ENCODE measurements around the gene PITPNC1.
"Not testable (repeated sequence)": the region's sequence is repeated elsewhere in the genome, so short reads cannot be mapped to it uniquely, and the experiment has no call there.

PITPNC1 gene

DNA sequence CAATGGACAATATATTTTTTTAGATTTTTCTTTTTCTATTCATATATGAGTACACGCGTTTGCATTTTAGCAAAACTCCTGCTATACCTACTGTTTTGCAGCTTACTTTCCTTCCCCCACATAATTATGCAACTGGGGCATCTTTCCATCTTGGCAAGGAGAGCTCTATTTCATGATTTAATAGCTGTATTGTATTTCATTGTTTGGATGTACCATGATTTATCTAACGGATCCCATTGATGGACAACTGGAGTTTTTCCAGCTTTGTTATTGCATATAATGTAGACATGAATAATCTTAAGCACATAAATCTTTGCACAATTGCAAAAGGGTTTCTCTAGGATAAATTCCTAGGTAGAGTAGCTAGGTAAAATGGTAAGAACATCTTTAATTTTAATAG is 133.9 kb downstream of the PITPNC1 start:
- no peak overlapping the region for H3K27ac ChIP-seq
- TF ChIP-seq, protein P1, sequence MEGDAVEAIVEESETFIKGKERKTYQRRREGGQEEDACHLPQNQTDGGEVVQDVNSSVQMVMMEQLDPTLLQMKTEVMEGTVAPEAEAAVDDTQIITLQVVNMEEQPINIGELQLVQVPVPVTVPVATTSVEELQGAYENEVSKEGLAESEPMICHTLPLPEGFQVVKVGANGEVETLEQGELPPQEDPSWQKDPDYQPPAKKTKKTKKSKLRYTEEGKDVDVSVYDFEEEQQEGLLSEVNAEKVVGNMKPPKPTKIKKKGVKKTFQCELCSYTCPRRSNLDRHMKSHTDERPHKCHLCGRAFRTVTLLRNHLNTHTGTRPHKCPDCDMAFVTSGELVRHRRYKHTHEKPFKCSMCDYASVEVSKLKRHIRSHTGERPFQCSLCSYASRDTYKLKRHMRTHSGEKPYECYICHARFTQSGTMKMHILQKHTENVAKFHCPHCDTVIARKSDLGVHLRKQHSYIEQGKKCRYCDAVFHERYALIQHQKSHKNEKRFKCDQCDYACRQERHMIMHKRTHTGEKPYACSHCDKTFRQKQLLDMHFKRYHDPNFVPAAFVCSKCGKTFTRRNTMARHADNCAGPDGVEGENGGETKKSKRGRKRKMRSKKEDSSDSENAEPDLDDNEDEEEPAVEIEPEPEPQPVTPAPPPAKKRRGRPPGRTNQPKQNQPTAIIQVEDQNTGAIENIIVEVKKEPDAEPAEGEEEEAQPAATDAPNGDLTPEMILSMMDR (IDR thresholded peaks at IDR 0.05): no peak
- TF ChIP-seq ZFX (IDR thresholded peaks at IDR 0.05; ENCODE audit: borderline replicate concordance): no peak

DNA sequence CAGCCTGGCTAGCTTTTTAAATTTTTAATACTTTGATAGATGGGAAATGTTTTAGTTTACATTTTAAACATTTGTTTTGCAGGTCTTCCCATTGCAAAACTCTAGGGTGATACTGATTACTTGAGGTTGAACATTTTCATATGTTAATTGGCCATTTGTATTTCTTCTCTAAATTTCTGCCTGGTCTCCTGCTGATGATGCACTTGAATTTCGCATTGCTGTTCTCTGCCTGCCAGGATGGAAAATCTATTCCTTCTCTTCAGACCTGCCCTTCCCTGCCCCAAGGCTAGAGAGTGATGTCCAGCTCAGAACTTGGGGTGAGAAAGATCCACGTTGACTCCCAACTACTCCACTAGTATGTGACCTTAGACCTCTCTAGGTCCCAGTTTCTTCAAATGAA is 134.7 kb downstream of the PITPNC1 start:
- H3K27ac ChIP-seq: no peak overlapping the region
- TF ChIP-seq ZFX (IDR thresholded peaks at IDR 0.05; ENCODE audit: borderline replicate concordance): no peak
- TF ChIP-seq, protein P1 (IDR thresholded peaks at IDR 0.05): no peak

DNA sequence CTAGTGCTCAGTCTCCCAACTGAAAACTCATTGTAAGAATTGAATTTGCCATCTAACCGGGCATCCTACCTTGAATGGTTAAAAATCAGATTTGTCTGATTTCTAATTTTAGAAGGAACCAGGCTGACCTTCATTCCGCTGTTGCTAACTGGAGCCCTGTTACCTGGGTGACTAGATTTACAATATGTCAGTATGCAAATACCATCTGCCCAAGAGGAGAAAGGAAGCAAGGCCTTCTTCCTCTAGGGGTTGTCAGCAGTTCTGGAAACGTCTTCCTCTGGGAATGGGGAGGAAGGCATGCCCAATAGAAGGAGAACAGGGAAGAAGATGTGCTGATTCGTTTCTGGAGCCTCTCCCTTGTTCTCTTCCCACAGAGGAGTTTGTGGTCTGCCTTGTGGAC is 137.9 kb downstream of the PITPNC1 start:
- no peak overlapping the region for H3K27ac ChIP-seq
- no peak for TF ChIP-seq ZFX (IDR thresholded peaks at IDR 0.05; ENCODE audit: borderline replicate concordance)
- TF ChIP-seq, protein P1 (IDR thresholded peaks at IDR 0.05): no peak

DNA sequence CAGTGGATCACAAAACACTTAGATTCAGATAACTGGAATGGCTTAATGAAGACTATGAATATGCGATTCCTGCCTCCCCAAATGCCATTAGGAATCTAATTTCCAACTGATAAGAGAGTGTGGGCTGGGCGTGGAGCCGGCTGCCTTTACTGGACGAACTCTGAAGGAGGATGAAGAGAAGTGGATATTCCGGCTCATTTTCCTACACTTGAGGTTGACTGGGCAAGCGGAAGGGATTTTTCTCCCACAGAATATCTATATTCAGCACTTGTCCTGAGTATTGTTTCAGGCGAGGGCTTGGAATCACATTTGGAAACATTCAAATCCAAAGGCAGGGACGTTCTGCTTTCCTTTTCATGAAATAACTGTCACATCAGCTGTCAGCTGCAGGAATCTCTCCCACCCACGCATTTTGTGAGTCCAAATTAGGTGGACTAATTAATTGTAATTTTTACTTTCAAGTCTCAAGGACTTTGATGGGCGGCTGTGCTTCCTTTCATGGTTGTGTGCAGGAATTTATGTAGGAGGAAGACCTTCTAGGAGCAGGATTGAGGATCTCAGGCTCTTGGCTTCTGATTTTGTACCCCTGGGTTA is 138.5 kb downstream of the PITPNC1 start:
- TF ChIP-seq, protein P1 (IDR thresholded peaks at IDR 0.05): no peak
- TF ChIP-seq ZFX (IDR thresholded peaks at IDR 0.05; ENCODE audit: borderline replicate concordance): no peak
- H3K27ac ChIP-seq: no peak overlapping the region

DNA sequence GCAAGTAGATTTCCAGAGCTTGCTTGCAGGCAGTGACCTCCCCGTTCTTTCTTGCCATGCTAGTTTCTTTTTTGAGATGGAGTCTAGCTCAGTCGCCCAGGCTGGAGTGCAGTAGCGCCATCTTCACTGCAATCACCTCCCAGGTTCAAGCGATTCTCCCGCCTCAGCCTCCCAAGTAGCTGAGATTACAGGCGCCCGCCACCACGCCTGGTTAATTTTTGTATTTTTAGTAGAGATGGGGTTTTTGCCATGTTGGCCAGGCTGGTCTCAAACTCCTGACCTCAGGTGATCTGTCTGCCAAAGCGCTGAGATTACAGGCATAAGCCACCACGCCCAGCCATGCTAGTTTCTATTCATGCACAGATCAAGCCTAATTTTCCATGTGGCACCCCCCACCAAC is 139.5 kb downstream of the PITPNC1 start:
- not testable (repeated sequence) for H3K27ac ChIP-seq

DNA sequence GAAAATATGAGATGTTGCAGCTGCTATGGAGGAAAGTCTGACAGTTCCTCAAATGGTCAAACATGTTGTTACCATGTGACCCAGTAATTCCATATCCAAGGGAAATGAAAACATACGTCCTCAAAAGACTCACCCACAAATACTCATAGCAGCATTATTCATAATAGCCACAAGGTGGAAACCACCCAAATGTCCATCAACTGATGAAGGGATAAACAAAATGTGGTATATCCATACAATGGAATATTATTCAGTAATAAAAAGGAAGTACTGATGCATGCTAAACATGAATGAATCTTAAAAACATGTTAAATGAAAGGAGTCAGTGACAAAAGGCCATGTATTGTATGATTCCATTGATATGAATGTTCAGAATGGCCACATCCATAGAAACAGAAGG is 140.2 kb downstream of the PITPNC1 start:
- no peak for TF ChIP-seq ZFX (IDR thresholded peaks at IDR 0.05; ENCODE audit: borderline replicate concordance)
- TF ChIP-seq, protein P1 (IDR thresholded peaks at IDR 0.05): no peak
- no peak overlapping the region for H3K27ac ChIP-seq

DNA sequence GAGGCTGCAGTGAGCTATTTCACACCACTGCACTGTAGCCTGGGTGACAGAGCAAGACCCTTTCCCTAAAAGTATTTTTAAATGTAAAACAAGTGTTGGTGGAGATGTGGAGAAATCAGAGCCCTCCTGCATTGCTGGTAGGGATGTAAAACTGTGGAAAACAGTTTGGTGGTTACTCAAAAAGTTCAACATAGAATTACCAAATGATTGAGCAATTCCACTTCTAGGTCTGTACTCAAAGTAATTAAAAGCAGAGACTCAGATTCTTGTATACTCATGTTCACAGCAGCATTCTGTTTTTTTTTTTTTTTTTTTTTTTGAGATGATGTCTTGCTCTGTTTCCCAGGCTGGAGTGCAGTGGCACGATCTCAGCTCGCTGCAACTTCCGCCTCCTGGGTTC is 141.8 kb downstream of the PITPNC1 start:
- no peak overlapping the region for H3K27ac ChIP-seq
- TF ChIP-seq, protein P1 (IDR thresholded peaks at IDR 0.05): no peak
- TF ChIP-seq ZFX (IDR thresholded peaks at IDR 0.05; ENCODE audit: borderline replicate concordance): no peak

DNA sequence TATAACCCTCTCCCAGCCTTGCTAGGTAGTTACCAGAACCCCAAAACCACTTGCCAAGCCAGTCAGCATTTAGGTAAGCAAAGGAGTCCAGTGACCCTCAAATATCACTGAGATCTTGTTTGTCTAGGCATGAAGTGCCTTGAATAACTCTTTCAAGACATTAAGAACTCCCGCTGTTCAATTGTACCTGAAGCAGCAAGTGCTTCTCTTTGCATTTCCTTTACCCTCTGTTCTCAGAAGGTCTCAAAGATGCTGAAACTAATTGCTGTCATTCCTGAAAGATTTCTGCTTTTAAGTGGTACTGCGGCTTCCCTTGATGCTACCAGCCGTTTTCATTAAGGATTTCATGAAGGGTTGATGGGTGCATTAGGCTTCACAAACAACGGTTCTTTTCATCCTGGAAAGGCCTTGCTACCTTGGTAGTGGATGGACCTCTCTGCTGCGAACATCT is 142.7 kb downstream of the PITPNC1 start:
- TF ChIP-seq, protein P1 (IDR thresholded peaks at IDR 0.05): no peak
- no peak overlapping the region for H3K27ac ChIP-seq
